B cell (primary cell): Measurements from ENCODE around the gene SPPL2A. TPM values are rescaled to one million over a fixed set of nuclear protein-coding genes. Genes with fewer than 3 reads are reported as not detected.

Experiments used
- ATAC-seq: fragments of 200-7000 bp; cut with Tn5 transposase; one replicate; pipeline ENCODE4 v1.10.0; 2021; ENCODE audit warnings: low read depth, mild to moderate bottlenecking, moderate number of reproducible peaks, moderate library complexity
- CTCF ChIA-PET: fragments of 350-600 bp; sonication (Branson Sonifier 250); formaldehyde crosslinking; loops from one replicate; lab custom pipeline; 2021; ENCODE audit warnings: antibody characterized with exemption, inconsistent platforms; lab: Charles Lee
- POLR2A ChIA-PET: fragments of 350-600 bp; sonication (Branson Sonifier 250); formaldehyde crosslinking; loops from one replicate; lab custom pipeline; 2021; ENCODE audit warnings: antibody characterized with exemption; lab: Charles Lee
- DNase-seq: peaks from one replicate; pipeline ENCODE4 v3.0.0; 2013
- H2AFZ ChIP-seq: 2 replicates; pipeline ENCODE4 v1.6.1; 2012; ENCODE audit warnings: mild to moderate bottlenecking, low read depth, low read length; ENCODE audit not compliant: insufficient read depth, poor library complexity, severe bottlenecking
- H3K27ac ChIP-seq, 2 donors: 1 replicate in 1 of 2; 2 replicates in 1 of 2; pipeline ENCODE4 v1.5.1; 2012 to 2013; ENCODE audit warnings: low read length in 2 of 2, mild to moderate bottlenecking in 2 of 2, moderate library complexity in 1 of 2
- H3K27me3 ChIP-seq, 4 experiments: fragments of 200-600 bp in 1 of 4; sonication (generic) in 1 of 4; replicated peaks in 1 of 4; 1 replicate in 2 of 4; 2 replicates in 2 of 4; pipeline versions ENCODE4 v1.6.1 to v1.7.0; 2013 to 2016; ENCODE audit warnings: low read length in 3 of 4, mild to moderate bottlenecking in 2 of 4, mixed read lengths in 1 of 4, moderate library complexity in 1 of 4; ENCODE audit not compliant: insufficient read depth in 4 of 4, control insufficient read depth in 3 of 4; ENCODE audit errors: control extremely low read depth in 1 of 4
- H3K36me3 ChIP-seq, 2 experiments: replicated peaks in 1 of 2; 1 replicate in 1 of 2; 2 replicates in 1 of 2; pipeline versions ENCODE4 v1.6.1 to v1.7.1; 2013; ENCODE audit warnings: low read length in 1 of 2; ENCODE audit not compliant: insufficient read depth in 2 of 2, control insufficient read depth in 1 of 2; ENCODE audit errors: control extremely low read depth in 1 of 2, extremely low read depth in 1 of 2
- H3K4me1 ChIP-seq, 2 donors: fragments of 200-600 bp in 1 of 2; sonication (generic) in 1 of 2; 1 replicate in 1 of 2; 2 replicates in 1 of 2; pipeline versions ENCODE4 v1.5.1 to v1.6.1; 2013 to 2017; ENCODE audit warnings: low read length in 2 of 2; ENCODE audit not compliant: control insufficient read depth in 2 of 2, insufficient read depth in 2 of 2
- H3K4me2 ChIP-seq: replicated peaks from 2 replicates; pipeline ENCODE3; 2012; ENCODE audit warnings: mild to moderate bottlenecking, low read depth, low read length; ENCODE audit not compliant: poor library complexity, severe bottlenecking
- H3K4me3 ChIP-seq, 5 experiments: fragments of 200-600 bp in 1 of 5; sonication (generic) in 1 of 5; 1 replicate in 3 of 5; 2 replicates in 2 of 5; pipeline versions ENCODE4 v1.5.1 to v1.7.0; 2011 to 2016; ENCODE audit warnings: low read length in 4 of 5, mild to moderate bottlenecking in 4 of 5, low read depth in 2 of 5, control low read depth in 1 of 5, moderate library complexity in 1 of 5; ENCODE audit not compliant: insufficient read depth in 1 of 5; ENCODE audit errors: control extremely low read depth in 1 of 5, extremely low read depth in 1 of 5
- H3K79me2 ChIP-seq: fragments of 200-600 bp; sonication (generic); one replicate; pipeline ENCODE4 v1.6.0; 2016; ENCODE audit warnings: low read length; ENCODE audit not compliant: control insufficient read depth, insufficient read depth
- H3K9ac ChIP-seq: fragments of 200-600 bp; sonication (generic); 2 replicates; pipeline ENCODE4 v1.6.1; 2017; ENCODE audit warnings: mild to moderate bottlenecking, low read length, moderate library complexity
- H3K9me3 ChIP-seq, 3 donors: one replicate each; pipeline versions ENCODE4 v1.6.1 to v1.7.1; 2013; ENCODE audit warnings: low read length in 2 of 3; ENCODE audit not compliant: control insufficient read depth in 2 of 3, insufficient read depth in 1 of 3; ENCODE audit errors: control extremely low read depth in 1 of 3
- H4K20me1 ChIP-seq: 2 replicates; pipeline ENCODE4 v1.6.0; 2012; ENCODE audit warnings: mild to moderate bottlenecking, low read length; ENCODE audit not compliant: insufficient read depth, control insufficient read depth, poor library complexity, severe bottlenecking
- H3K27ac Mint-ChIP-seq: one replicate; pipeline ENCODE4 v1.8.0; 2021; ENCODE audit warnings: mixed read lengths
- H3K27me3 Mint-ChIP-seq: one replicate; pipeline ENCODE4 v1.8.0; 2021; ENCODE audit warnings: mixed read lengths
- H3K4me1 Mint-ChIP-seq: one replicate; pipeline ENCODE4 v1.8.0; 2021; ENCODE audit warnings: mixed read lengths
- H3K4me3 Mint-ChIP-seq: one replicate; pipeline ENCODE4 v1.8.0; 2021; ENCODE audit warnings: mixed read lengths
- H3K9me3 Mint-ChIP-seq: one replicate; pipeline ENCODE4 v1.8.0; 2022; ENCODE audit warnings: mixed read lengths; ENCODE audit not compliant: insufficient read depth
- EZH2 ChIP-seq: IDR thresholded peaks from 2 replicates; pipeline ENCODE4 v1.6.1; 2012; ENCODE audit warnings: borderline replicate concordance, low read depth, mild to moderate bottlenecking, moderate library complexity, low read length; ENCODE audit not compliant: insufficient read depth, poor library complexity, severe bottlenecking
- WGBS: methylation state at CpG from one replicate; pipeline ENCODE4 v1.1.5; 2013; ENCODE audit warnings: missing lambda C conversion rate; ENCODE audit not compliant: insufficient coverage; 5-methylcytosine and 5-hydroxymethylcytosine counted together
- intact Hi-C: fragments of 100-400 bp; cut with micrococcal nuclease; formaldehyde crosslinking; loops from one replicate; pipeline ENCODE4 v1.10.0; 2022
- polyA plus RNA-seq: library from polyadenylated mRNA; depleted of rRNA; stranded (reverse); fragments of >200 nt; gene quantifications from 2 replicates; pipeline ENCODE4 v1.2.3, GENCODE V29; 2012
- total RNA-seq, 2 donors: library from RNA; stranded (reverse); fragments of 120-200 nt in 1 of 2; gene quantifications; 1 replicate in 1 of 2; 2 replicates in 1 of 2; pipeline versions ENCODE4 v1.2.3 to v1.2.4, GENCODE V29; 2013 to 2022
- TF ChIP-seq, protein P1 (sequence below): fragments of 200-600 bp; IDR thresholded peaks from one replicate; pipeline ENCODE4 v1.8.0; 2022; ENCODE audit warnings: antibody characterized with exemption, mild to moderate bottlenecking

SPPL2A gene
- total and polyA plus RNA-seq, 2 donors (not counting 1 experiment from before 2014, with no cell fraction given) = 34.6 to 78.3 TPM

DNA sequence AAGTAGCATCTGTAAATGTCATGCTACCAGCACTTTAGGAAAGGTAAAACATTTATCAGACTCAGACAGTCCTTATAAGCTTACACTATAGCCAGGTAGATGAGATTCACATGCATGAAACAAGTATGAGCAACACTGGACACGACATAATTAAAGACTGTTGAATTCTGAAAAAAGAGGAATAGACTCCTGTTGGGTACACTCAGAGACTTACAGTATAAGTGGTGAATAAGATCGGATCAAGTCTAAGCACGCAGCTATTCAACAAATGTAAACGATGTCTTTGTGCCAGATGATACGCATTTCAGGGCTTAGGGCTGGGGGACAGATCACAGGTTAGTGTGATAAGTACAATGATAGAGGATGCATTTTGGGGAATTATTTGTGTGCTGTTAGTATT, 43.2 kb upstream of the SPPL2A start:
- no peaks in the 10 kb centered on the region for H3K4me1 Mint-ChIP-seq

DNA sequence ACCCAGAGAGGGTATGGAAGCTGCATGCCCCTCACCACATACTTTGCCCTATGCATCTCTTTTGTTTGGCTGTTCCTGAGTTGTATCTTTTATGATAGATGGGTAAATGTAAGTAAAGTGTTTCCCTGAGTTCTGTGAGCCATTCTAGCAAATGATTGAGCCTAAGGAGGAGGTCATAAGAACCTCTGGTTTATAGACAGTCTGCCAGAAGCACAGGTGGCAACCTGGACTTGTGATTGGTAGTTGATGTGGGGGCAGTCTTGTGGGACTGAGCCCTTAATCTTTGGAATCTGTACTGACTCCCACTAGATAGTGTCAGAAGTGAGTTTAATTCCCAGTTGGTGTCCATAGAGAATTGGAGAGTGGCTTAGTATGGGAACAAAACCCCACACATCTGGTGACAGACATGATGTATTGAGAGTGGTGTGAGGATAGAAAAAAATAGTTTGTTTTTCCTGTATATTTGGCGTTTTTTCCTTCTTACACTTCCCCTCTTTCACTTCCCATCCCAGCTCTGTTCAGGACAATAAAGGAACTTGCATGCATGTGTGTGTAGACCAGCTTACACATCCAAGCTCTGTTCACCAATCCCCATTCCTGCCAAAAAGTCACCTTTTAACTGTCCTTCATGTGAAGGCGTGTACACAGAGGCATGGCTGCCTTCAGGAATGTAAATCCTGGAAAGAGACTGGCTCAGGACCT, 38.1 kb upstream of the SPPL2A start:
- POLR2A ChIA-PET = no interaction called here
- Histone ChIP-seq H3K4me1 (no peaks in the 10 kb centered on the region), H3K9ac (no peak overlapping the region), H3K36me3 (no peaks in the 10 kb centered on the region), H3K79me2 (no peaks in the 10 kb centered on the region), H3K27ac (no peak overlapping the region), H3K4me3 (no peak overlapping the region), H3K27me3 (no peaks in the 10 kb centered on the region), H3K9me3 (no peaks in the 10 kb centered on the region), H3K4me2 (no peak overlapping the region), H2AFZ (no peak overlapping the region), H4K20me1 (no peaks in the 10 kb centered on the region)
- Mint-ChIP-seq H3K27me3 (peaks cover 4% of the 10 kb centered on the region), H3K27ac (no peak overlapping the region), H3K9me3 (no peaks in the 10 kb centered on the region), H3K4me1 (no peaks in the 10 kb centered on the region), H3K4me3 (no peak overlapping the region)
- no peak for ATAC-seq
- CTCF ChIA-PET = interaction anchor here (0.7 kb wide), 1 partner anchor 731 kb away, joined by 4 read pairs; no protein-coding TSS in a partner anchor
- TF ChIP-seq, protein P1, sequence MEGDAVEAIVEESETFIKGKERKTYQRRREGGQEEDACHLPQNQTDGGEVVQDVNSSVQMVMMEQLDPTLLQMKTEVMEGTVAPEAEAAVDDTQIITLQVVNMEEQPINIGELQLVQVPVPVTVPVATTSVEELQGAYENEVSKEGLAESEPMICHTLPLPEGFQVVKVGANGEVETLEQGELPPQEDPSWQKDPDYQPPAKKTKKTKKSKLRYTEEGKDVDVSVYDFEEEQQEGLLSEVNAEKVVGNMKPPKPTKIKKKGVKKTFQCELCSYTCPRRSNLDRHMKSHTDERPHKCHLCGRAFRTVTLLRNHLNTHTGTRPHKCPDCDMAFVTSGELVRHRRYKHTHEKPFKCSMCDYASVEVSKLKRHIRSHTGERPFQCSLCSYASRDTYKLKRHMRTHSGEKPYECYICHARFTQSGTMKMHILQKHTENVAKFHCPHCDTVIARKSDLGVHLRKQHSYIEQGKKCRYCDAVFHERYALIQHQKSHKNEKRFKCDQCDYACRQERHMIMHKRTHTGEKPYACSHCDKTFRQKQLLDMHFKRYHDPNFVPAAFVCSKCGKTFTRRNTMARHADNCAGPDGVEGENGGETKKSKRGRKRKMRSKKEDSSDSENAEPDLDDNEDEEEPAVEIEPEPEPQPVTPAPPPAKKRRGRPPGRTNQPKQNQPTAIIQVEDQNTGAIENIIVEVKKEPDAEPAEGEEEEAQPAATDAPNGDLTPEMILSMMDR = no peak
- no peak for TF ChIP-seq EZH2
- DNase-seq = no peak
- 100% methylated on average over 1 of the region's 2 CpGs for WGBS
- intact Hi-C loops = no loop called here

More for the DNA sequence above, 43.2 kb upstream of the SPPL2A start:
- Histone ChIP-seq H3K4me3 (no peak overlapping the region), H3K9ac (no peak overlapping the region), H2AFZ (no peak overlapping the region), H3K4me1 (no peaks in the 10 kb centered on the region), H3K27ac (no peak overlapping the region), H4K20me1 (no peaks in the 10 kb centered on the region), H3K36me3 (no peaks in the 10 kb centered on the region), H3K9me3 (no peaks in the 10 kb centered on the region), H3K4me2 (no peak overlapping the region), H3K27me3 (no peaks in the 10 kb centered on the region), H3K79me2 (no peaks in the 10 kb centered on the region)
- ATAC-seq = no peak
- no peaks in the 10 kb centered on the region for H3K9me3 Mint-ChIP-seq
- no peak for TF ChIP-seq EZH2
- TF ChIP-seq, protein P1 = no peak
- H3K4me3 Mint-ChIP-seq = no peak overlapping the region
- ChIA-PET POLR2A (no interaction called here), CTCF (no interaction called here)
- H3K27ac Mint-ChIP-seq = no peak overlapping the region
- intact Hi-C loops = no loop called here
- H3K27me3 Mint-ChIP-seq = peaks cover 9% of the 10 kb centered on the region
- WGBS = 75% methylated on average over 4 of the region's 5 CpGs
- DNase-seq = no peak
